Measurements from ENCODE around the gene TACR1.

GRCh38 chr2:75063906-75064305 lies 135.4 kb downstream of the TACR1 start:
- TF ChIP-seq EZH2 (IDR thresholded peaks at IDR 0.05; ENCODE audit: low read depth, unreplicated experiment) = no peak
- TF ChIP-seq EZH2phosphoT487 (IDR thresholded peaks at IDR 0.05; ENCODE audit: unreplicated experiment) = no peak
- no peak for TF ChIP-seq CTCF (conservative IDR thresholded peaks at IDR 0.05; ENCODE audit: low read depth in 2 of 2)
- no peak for TF ChIP-seq POLR2AphosphoS5 (IDR thresholded peaks at IDR 0.05; ENCODE audit: low read depth)
- TF ChIP-seq CREB1 (CRISPR knock-in tag; IDR thresholded peaks at IDR 0.05; ENCODE audit: low read depth) = no peak
- no peak for TF ChIP-seq REST (IDR thresholded peaks at IDR 0.05; ENCODE audit: unreplicated experiment)
- no peak for TF ChIP-seq ETS1 (IDR thresholded peaks at IDR 0.05)
- no peak for TF ChIP-seq NANOG (IDR thresholded peaks at IDR 0.05; ENCODE audit: borderline replicate concordance)
- no peak for TF ChIP-seq JUNB (IDR thresholded peaks at IDR 0.05; ENCODE audit: unreplicated experiment)
- no peak for TF ChIP-seq STAT1 (IDR thresholded peaks at IDR 0.05; ENCODE audit: unreplicated experiment)
- no peak for TF ChIP-seq ZNF331 (CRISPR knock-in tag; IDR thresholded peaks at IDR 0.05; ENCODE audit: low read depth)

Data from GM23338 (cell line).